Measurements from ENCODE around the gene ARSA. TPM values are rescaled to one million over a fixed set of nuclear protein-coding genes. Genes with fewer than 3 reads are reported as not detected.
"Not testable (repeated sequence)": the region's sequence is repeated elsewhere in the genome, so short reads cannot be mapped to it uniquely, and the experiment has no call there.

Gene ARSA
- polyA plus RNA-seq, 4 donors, result 14.1 to 21.0 (median 16.6) TPM

GRCh38 chr22:50624347-50625130 is 3.4 kb downstream of the ARSA start:
- no peak for DNase-seq (ENCODE audit: low read depth in 4 of 4, low spot score in 3 of 4)

- DNase-seq (ENCODE audit: low read depth in 4 of 4, low spot score in 3 of 4), result no peak
Measured at GRCh38 chr22:50622723-50623327, 5.1 kb downstream of the ARSA start.

GRCh38 chr22:50621948-50622722 is 5.8 kb downstream of the ARSA start:
- no peak for DNase-seq (ENCODE audit: low read depth in 4 of 4, low spot score in 3 of 4)

- DNase-seq (ENCODE audit: low read depth in 4 of 4, low spot score in 3 of 4), result no peak
Measured at GRCh38 chr22:50621356-50621880, 6.5 kb downstream of the ARSA start.

GRCh38 chr22:50620593-50621355 is 7.2 kb downstream of the ARSA start:
- peak in 2 of 4 donors; percentile 67 to 74 for DNase-seq (ENCODE audit: low read depth in 4 of 4, low spot score in 3 of 4)

- not testable (repeated sequence) for DNase-seq (ENCODE audit: low read depth in 4 of 4, low spot score in 3 of 4)
Measured at GRCh38 chr22:50614296-50614695, 13.7 kb downstream of the ARSA start.

GRCh38 chr22:50613291-50613981 is 14.5 kb downstream of the ARSA start:
- DNase-seq (ENCODE audit: low read depth in 4 of 4, low spot score in 3 of 4), result no peak

- no peak for DNase-seq (ENCODE audit: low read depth in 4 of 4, low spot score in 3 of 4)
Measured at GRCh38 chr22:50612528-50613221, 15.3 kb downstream of the ARSA start.

GRCh38 chr22:50612168-50612527 is 15.8 kb downstream of the ARSA start:
- DNase-seq (ENCODE audit: low read depth in 4 of 4, low spot score in 3 of 4), result no peak

GRCh38 chr22:50611341-50612060 is 16.5 kb downstream of the ARSA start:
- no peak for DNase-seq (ENCODE audit: low read depth in 4 of 4, low spot score in 3 of 4)

GRCh38 chr22:50610581-50610980 is 17.4 kb downstream of the ARSA start:
- DNase-seq (ENCODE audit: low read depth in 4 of 4, low spot score in 3 of 4), result no peak

- DNase-seq (ENCODE audit: low read depth in 4 of 4, low spot score in 3 of 4), result no peak
Measured at GRCh38 chr22:50610041-50610451, 17.9 kb downstream of the ARSA start.

GRCh38 chr22:50609599-50609998 is 18.4 kb downstream of the ARSA start:
- no peak for DNase-seq (ENCODE audit: low read depth in 4 of 4, low spot score in 3 of 4)

GRCh38 chr22:50608996-50609395 is 19.0 kb downstream of the ARSA start:
- DNase-seq (ENCODE audit: low read depth in 4 of 4, low spot score in 3 of 4), result no peak

GRCh38 chr22:50608058-50608840 is 19.7 kb downstream of the ARSA start:
- not testable (repeated sequence) for DNase-seq (ENCODE audit: low read depth in 4 of 4, low spot score in 3 of 4)

GRCh38 chr22:50607659-50608020 is 20.3 kb downstream of the ARSA start:
- no peak for DNase-seq (ENCODE audit: low read depth in 4 of 4, low spot score in 3 of 4)

- no peak for DNase-seq (ENCODE audit: low read depth in 4 of 4, low spot score in 3 of 4)
Measured at GRCh38 chr22:50606946-50607658, 20.9 kb downstream of the ARSA start.

Measured in right renal pelvis (tissue), 4 donors.